Measurements from ENCODE around the gene DPP10.

DNA sequence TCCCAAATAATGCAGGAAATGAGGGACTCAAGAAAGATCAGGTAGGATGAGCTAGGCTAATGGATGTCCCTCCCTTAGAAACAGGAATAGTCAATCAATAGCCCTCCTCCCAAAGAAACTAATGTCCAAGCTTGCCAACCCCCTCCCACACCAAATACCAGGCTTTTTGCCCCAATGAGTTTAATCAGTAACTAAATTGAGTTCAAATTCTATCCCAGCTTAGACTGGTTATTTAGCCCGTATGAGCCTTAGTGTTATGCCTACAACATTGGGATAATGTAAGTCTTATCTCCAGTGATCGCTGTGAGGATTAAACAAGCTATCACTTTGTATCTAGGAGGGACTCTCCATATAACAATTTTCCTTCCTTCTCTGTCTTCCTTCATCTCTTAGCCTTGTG is 310.7 kb downstream of the DPP10 start:
- no peak for TF ChIP-seq EZH2 (IDR thresholded peaks at IDR 0.05; ENCODE audit: borderline replicate concordance, low read length)
- TF ChIP-seq, protein P1, sequence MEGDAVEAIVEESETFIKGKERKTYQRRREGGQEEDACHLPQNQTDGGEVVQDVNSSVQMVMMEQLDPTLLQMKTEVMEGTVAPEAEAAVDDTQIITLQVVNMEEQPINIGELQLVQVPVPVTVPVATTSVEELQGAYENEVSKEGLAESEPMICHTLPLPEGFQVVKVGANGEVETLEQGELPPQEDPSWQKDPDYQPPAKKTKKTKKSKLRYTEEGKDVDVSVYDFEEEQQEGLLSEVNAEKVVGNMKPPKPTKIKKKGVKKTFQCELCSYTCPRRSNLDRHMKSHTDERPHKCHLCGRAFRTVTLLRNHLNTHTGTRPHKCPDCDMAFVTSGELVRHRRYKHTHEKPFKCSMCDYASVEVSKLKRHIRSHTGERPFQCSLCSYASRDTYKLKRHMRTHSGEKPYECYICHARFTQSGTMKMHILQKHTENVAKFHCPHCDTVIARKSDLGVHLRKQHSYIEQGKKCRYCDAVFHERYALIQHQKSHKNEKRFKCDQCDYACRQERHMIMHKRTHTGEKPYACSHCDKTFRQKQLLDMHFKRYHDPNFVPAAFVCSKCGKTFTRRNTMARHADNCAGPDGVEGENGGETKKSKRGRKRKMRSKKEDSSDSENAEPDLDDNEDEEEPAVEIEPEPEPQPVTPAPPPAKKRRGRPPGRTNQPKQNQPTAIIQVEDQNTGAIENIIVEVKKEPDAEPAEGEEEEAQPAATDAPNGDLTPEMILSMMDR (IDR thresholded peaks at IDR 0.05; ENCODE audit: low read length) = no peak

All from OCI-LY1 (cell line).